ENCODE results near the gene HPS4.

HPS4 gene

GRCh38 chr22:26437694-26438392, 45.7 kb downstream of the HPS4 start:
- POLR2A ChIA-PET = no interaction called here
- no peak for TF ChIP-seq FOXK2 (IDR thresholded peaks at IDR 0.05)
- no peak for TF ChIP-seq L3MBTL2 (conservative IDR thresholded peaks at IDR 0.05)
- TF ChIP-seq NFRKB (IDR thresholded peaks at IDR 0.05) = no peak
- TF ChIP-seq SP1 (IDR thresholded peaks at IDR 0.05) = no peak
- no peak for TF ChIP-seq FOXM1 (IDR thresholded peaks at IDR 0.05; ENCODE audit: borderline replicate concordance)
- TF ChIP-seq TARDBP (IDR thresholded peaks at IDR 0.05) = no peak
- no peak for TF ChIP-seq ELF4 (IDR thresholded peaks at IDR 0.05)
- no peak for TF ChIP-seq SUZ12 (IDR thresholded peaks at IDR 0.05)
- no peak for TF ChIP-seq FOXA1 (IDR thresholded peaks at IDR 0.05)
- TF ChIP-seq HDGF (IDR thresholded peaks at IDR 0.05; ENCODE audit: borderline replicate concordance) = no peak
- TF ChIP-seq BHLHE40 (IDR thresholded peaks at IDR 0.05; ENCODE audit: borderline replicate concordance) = no peak
- TF ChIP-seq ZNF384 (IDR thresholded peaks at IDR 0.05) = no peak
- no peak for TF ChIP-seq ARNT (IDR thresholded peaks at IDR 0.05)
- TF ChIP-seq LEF1 (IDR thresholded peaks at IDR 0.05; ENCODE audit: borderline replicate concordance) = no peak

DNA sequence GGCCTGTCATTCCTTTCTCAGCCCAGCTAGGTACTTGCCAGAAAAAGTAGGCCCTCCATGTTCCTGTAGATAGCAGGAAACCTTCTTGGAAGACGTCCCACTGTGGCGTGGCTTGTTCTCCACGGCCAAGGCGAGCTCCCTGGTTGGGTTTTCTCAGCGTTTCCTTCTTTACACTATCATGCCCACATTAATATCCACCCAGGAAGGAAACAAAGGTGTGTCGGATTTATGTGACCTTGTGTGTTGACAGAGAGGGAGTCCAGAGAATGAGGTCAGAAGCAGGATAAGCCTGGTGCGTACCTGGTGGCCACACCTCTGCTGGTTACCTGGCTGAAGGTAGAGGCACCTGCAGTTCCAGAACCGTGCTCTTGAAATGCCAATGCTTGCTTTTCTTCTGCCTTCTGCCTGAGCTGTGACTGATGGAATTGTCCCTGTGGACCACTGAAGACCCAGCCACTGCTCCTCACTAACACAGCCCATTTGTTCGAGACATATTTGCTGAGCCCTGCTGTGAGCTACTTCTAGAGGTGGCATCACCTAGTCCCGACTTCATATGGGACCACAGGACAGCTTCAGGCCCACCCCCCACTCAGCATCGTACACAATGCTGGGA, 46.6 kb downstream of the HPS4 start:
- ChIA-PET CTCF (no interaction called here), POLR2A (no interaction called here)
- DNase-seq (ENCODE audit: extremely low spot score) = no peak
- TF ChIP-seq ELF4 (IDR thresholded peaks at IDR 0.05) (no peak), HDGF (IDR thresholded peaks at IDR 0.05; ENCODE audit: borderline replicate concordance) (no peak), L3MBTL2 (conservative IDR thresholded peaks at IDR 0.05) (no peak), PKNOX1 (IDR thresholded peaks at IDR 0.05) (no peak), SP1 (IDR thresholded peaks at IDR 0.05) (no peak), NFRKB (IDR thresholded peaks at IDR 0.05) (no peak), FOXM1 (IDR thresholded peaks at IDR 0.05; ENCODE audit: borderline replicate concordance) (no peak), BHLHE40 (IDR thresholded peaks at IDR 0.05; ENCODE audit: borderline replicate concordance) (no peak), LEF1 (IDR thresholded peaks at IDR 0.05; ENCODE audit: borderline replicate concordance) (no peak), TARDBP (IDR thresholded peaks at IDR 0.05) (no peak), FOXK2 (IDR thresholded peaks at IDR 0.05) (no peak)

More at GRCh38 chr22:26437694-26438392, 45.7 kb downstream of the HPS4 start:
- no peak for DNase-seq (ENCODE audit: extremely low spot score)
- CTCF ChIA-PET = no interaction called here

DNA sequence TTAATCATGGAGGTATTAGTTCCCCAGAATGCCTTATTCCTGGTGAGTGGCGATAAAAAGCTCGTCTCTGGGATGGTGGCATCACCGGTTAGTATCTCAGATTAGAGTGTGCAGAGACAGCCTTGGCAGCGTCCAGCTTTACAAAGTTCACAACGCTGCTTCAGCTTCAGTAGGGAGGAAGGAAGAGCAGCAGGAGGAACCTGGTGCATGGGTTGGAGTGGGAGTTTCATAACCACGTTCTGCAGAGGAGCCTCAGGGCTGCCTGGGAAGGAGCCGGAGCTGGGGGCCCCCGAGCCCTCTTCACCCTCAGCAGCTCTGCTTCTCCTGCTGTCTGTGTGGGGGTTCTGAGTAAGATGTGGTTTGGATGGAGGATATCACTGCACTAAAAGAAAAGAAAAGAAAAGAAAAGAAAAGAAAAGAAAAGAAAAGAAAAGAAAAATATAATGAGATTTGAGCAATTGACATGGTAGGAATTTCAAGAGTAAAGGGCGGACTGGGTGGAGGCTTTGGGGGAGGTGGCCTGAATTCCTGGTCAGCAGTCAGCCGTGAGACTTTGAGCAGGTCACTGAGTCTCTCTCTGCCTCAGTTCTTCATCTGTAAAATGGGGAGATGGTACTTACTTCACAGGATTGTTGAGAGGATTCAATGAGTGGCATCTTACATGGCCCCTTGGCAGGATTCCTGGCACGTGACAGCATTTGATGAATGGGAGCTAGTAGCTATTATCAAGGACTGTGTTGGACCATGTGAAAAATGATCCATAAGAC, 48.1 kb downstream of the HPS4 start:
- no peak for DNase-seq (ENCODE audit: extremely low spot score)
- TF ChIP-seq LEF1 (IDR thresholded peaks at IDR 0.05; ENCODE audit: borderline replicate concordance) (no peak), PKNOX1 (IDR thresholded peaks at IDR 0.05) (no peak), BHLHE40 (IDR thresholded peaks at IDR 0.05; ENCODE audit: borderline replicate concordance) (no peak), L3MBTL2 (conservative IDR thresholded peaks at IDR 0.05) (no peak), CTBP1 (IDR thresholded peaks at IDR 0.05; ENCODE audit: borderline replicate concordance) (no peak), TARDBP (IDR thresholded peaks at IDR 0.05) (no peak), FOXM1 (IDR thresholded peaks at IDR 0.05; ENCODE audit: borderline replicate concordance) (no peak), SP1 (IDR thresholded peaks at IDR 0.05) (no peak), HDGF (IDR thresholded peaks at IDR 0.05; ENCODE audit: borderline replicate concordance) (no peak), ZNF384 (IDR thresholded peaks at IDR 0.05) (no peak), FOXK2 (IDR thresholded peaks at IDR 0.05) (no peak)
- ChIA-PET POLR2A (interaction anchor here (0.6 kb wide), 1 partner anchor 36 kb away, joined by 3 read pairs; no protein-coding TSS in a partner anchor), CTCF (no interaction called here)

- TF ChIP-seq SUZ12 (IDR thresholded peaks at IDR 0.05) (no peak), FOXK2 (IDR thresholded peaks at IDR 0.05) (no peak), ELF4 (IDR thresholded peaks at IDR 0.05) (no peak), HDGF (IDR thresholded peaks at IDR 0.05; ENCODE audit: borderline replicate concordance) (no peak), TARDBP (IDR thresholded peaks at IDR 0.05) (no peak), FOXM1 (IDR thresholded peaks at IDR 0.05; ENCODE audit: borderline replicate concordance) (no peak), FOXA1 (IDR thresholded peaks at IDR 0.05) (no peak), ZNF384 (IDR thresholded peaks at IDR 0.05) (no peak), CTBP1 (IDR thresholded peaks at IDR 0.05; ENCODE audit: borderline replicate concordance) (no peak), LEF1 (IDR thresholded peaks at IDR 0.05; ENCODE audit: borderline replicate concordance) (no peak), L3MBTL2 (conservative IDR thresholded peaks at IDR 0.05) (no peak)
- no peak for DNase-seq (ENCODE audit: extremely low spot score)
- ChIA-PET POLR2A (no interaction called here), CTCF (interaction anchor here (1.0 kb wide), 1 partner anchor 68 kb away, joined by 4 read pairs; no protein-coding TSS in a partner anchor)
These were observed 49.8 kb downstream of the HPS4 start for GRCh38 chr22:26433805-26434204.

- POLR2A ChIA-PET = no interaction called here
- no peak for DNase-seq (ENCODE audit: extremely low spot score)
- CTCF ChIA-PET = no interaction called here
- TF ChIP-seq TARDBP (IDR thresholded peaks at IDR 0.05) (no peak), L3MBTL2 (conservative IDR thresholded peaks at IDR 0.05) (no peak), PKNOX1 (IDR thresholded peaks at IDR 0.05) (no peak)
These were observed 50.8 kb downstream of the HPS4 start for GRCh38 chr22:26432619-26433311.

Measured in HEK293T (cell line).